C4-2B (cell line): ENCODE measurements around the gene GFRA1.

ENCODE experiments used
- ZFX ChIP-seq: fragments of 450-650 bp; IDR thresholded peaks from 2 replicates; pipeline ENCODE4 v1.6.1; 2017
- TF ChIP-seq, protein P1 (sequence below): fragments of 450-650 bp; conservative IDR thresholded peaks from 2 replicates; pipeline ENCODE4 v1.5.1; 2017; ENCODE audit warnings: mild to moderate bottlenecking

DNA sequence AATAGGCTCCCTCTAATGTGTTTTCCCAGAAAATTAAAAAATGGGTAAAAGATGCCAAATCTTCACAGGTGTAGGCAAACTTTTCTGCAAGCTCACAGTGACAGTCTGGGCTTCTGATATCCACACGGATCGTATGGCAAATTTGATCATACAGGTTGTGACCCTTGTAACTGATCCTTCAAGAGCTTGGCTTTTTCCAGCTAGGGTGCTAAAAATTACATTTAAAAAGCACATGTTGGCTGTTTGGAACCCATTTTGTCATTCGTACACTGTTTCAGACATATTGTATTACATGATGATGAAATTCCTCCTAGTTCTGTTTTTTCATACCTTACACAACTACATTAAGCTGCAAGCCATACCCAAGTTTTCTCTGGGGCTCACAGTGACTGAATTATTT lies 138.7 kb downstream of the GFRA1 start:
- TF ChIP-seq, protein P1, sequence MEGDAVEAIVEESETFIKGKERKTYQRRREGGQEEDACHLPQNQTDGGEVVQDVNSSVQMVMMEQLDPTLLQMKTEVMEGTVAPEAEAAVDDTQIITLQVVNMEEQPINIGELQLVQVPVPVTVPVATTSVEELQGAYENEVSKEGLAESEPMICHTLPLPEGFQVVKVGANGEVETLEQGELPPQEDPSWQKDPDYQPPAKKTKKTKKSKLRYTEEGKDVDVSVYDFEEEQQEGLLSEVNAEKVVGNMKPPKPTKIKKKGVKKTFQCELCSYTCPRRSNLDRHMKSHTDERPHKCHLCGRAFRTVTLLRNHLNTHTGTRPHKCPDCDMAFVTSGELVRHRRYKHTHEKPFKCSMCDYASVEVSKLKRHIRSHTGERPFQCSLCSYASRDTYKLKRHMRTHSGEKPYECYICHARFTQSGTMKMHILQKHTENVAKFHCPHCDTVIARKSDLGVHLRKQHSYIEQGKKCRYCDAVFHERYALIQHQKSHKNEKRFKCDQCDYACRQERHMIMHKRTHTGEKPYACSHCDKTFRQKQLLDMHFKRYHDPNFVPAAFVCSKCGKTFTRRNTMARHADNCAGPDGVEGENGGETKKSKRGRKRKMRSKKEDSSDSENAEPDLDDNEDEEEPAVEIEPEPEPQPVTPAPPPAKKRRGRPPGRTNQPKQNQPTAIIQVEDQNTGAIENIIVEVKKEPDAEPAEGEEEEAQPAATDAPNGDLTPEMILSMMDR, result no peak
- no peak for TF ChIP-seq ZFX
